GM18907 (cell line): ENCODE measurements around the gene CCS.
"Not testable (repeated sequence)": the region's sequence is repeated elsewhere in the genome, so short reads cannot be mapped to it uniquely, and the experiment has no call there.

ENCODE experiments used
- ATAC-seq: cut with Tn5 transposase; IDR thresholded peaks from one replicate; pipeline ENCODE4 v1.9.1; 2021; ENCODE audit warnings: mild to moderate bottlenecking, moderate library complexity; ENCODE audit not compliant: unreplicated experiment

CCS gene

GRCh38 chr11:66589996-66590675 lies 2.8 kb upstream of the CCS start:
- no peak for ATAC-seq

- ATAC-seq: no peak
Observed at GRCh38 chr11:66591175-66591574, 1.8 kb upstream of the CCS start.

GRCh38 chr11:66593303-66593635 lies 284 bp downstream of the CCS start:
- ATAC-seq: peak; percentile 22

- no peak for ATAC-seq
Observed at GRCh38 chr11:66593650-66594049, 665 bp downstream of the CCS start.

- no peak for ATAC-seq
Observed at GRCh38 chr11:66595245-66595904, 2.4 kb downstream of the CCS start.

- ATAC-seq: no peak
Observed at GRCh38 chr11:66598993-66599392, 6.0 kb downstream of the CCS start.

- no peak for ATAC-seq
Observed at GRCh38 chr11:66600219-66600618, 7.2 kb downstream of the CCS start.

GRCh38 chr11:66600631-66601233 lies 7.7 kb downstream of the CCS start:
- no peak for ATAC-seq

- ATAC-seq: no peak
Observed at GRCh38 chr11:66603072-66603471, 10.1 kb downstream of the CCS start.

GRCh38 chr11:66604155-66604554 lies 11.2 kb downstream of the CCS start:
- ATAC-seq: no peak

- not testable (repeated sequence) for ATAC-seq
Observed at GRCh38 chr11:66606608-66607007, 13.6 kb downstream of the CCS start.

- ATAC-seq: no peak
Observed at GRCh38 chr11:66607126-66607834, 14.3 kb downstream of the CCS start.

- no peak for ATAC-seq
Observed at GRCh38 chr11:66609721-66610617, 17.0 kb downstream of the CCS start.

GRCh38 chr11:66612458-66612857 lies 19.5 kb downstream of the CCS start:
- no peak for ATAC-seq

GRCh38 chr11:66614073-66614472 lies 21.1 kb downstream of the CCS start:
- ATAC-seq: no peak

- ATAC-seq: peak; percentile 89
Observed at GRCh38 chr11:66616379-66617154, 23.6 kb downstream of the CCS start, which contains the start of gene RBM14. RBM14 (plus strand) TSS chr11:66616630; CDS start chr11:66616721, 91 bp downstream.

- peak; percentile 18 for ATAC-seq
Observed at GRCh38 chr11:66617155-66617834, 24.3 kb downstream of the CCS start.

GRCh38 chr11:66619080-66619554 lies 26.1 kb downstream of the CCS start:
- ATAC-seq: no peak

GRCh38 chr11:66624450-66624849 lies 31.5 kb downstream of the CCS start:
- ATAC-seq: no peak
